ENCODE data around the gene ANKMY2.

The ANKMY2 gene

GRCh38 chr7:16564023-16564380, 81.6 kb downstream of the ANKMY2 start:
- DNase-seq = no peak

- DNase-seq = no peak
Observed at GRCh38 chr7:16563281-16564022, 82.1 kb downstream of the ANKMY2 start.

- no peak for DNase-seq
Observed at GRCh38 chr7:16562456-16563220, 82.9 kb downstream of the ANKMY2 start.

DNA sequence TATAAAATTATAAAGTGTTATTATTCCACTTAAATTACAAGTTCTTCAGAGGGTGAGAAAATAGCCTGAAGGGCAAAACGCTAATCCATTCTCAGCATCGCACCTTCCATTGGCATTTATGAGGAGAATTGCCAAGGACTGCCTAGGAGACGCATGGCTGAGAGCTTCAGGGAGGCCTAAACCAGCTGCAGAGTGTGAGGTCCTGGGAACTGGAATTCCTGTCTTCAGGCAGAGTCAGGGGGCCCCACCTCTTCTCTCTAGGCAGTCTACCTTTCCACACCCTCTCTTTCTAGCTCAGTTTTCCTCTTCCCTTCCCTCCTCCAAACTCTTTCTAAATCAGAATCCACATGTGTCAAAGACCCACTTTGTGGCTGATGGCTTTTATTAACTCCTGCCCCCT, 83.6 kb downstream of the ANKMY2 start:
- no peak for DNase-seq

GRCh38 chr7:16559497-16560179, 85.9 kb downstream of the ANKMY2 start:
- no peak for DNase-seq

DNA sequence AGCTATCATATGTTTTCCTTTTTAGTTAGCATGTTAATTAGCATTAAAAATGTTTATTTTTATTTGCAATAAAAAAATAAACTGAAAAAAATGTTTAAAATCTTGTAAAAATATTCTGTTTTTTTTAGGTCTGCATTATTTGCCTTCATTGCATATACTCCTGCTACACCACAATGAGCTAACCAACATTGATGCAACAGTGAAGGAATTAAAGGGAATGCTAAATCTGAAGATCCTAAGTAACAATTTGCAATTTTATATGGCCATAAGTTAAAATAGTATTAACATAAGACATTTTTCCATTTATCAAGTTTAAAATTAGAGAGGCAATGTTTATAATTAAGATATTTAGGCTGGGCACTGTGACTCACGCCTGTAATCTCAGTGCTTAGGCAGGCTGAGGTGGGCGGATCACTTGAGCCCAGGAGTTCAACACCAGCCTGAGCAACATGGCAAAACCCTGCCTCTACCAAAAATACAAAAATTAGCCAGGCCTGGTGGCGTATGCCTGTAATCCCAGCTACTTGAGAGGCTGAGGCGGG, 86.7 kb downstream of the ANKMY2 start:
- DNase-seq = no peak

DNA sequence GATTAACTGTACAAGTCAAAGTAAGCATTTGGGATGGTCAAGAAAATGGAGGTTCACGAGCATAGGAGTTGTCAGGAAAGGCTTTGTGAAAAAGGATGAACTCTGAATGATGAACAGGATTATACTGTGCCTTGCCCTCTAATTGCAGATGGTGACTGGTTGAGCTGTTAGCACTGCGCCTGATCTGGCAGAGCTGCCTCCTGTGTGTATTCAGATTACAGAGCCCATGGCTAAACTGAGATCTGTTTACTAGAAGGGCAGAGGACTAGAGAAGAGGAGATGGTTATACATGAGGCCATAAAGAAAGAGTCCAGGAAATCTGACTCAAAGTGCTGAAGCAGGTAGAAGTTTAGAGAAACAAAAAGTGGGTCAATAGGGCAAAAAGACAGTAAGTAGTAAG, 89.2 kb downstream of the ANKMY2 start:
- no peak for DNase-seq

DNA sequence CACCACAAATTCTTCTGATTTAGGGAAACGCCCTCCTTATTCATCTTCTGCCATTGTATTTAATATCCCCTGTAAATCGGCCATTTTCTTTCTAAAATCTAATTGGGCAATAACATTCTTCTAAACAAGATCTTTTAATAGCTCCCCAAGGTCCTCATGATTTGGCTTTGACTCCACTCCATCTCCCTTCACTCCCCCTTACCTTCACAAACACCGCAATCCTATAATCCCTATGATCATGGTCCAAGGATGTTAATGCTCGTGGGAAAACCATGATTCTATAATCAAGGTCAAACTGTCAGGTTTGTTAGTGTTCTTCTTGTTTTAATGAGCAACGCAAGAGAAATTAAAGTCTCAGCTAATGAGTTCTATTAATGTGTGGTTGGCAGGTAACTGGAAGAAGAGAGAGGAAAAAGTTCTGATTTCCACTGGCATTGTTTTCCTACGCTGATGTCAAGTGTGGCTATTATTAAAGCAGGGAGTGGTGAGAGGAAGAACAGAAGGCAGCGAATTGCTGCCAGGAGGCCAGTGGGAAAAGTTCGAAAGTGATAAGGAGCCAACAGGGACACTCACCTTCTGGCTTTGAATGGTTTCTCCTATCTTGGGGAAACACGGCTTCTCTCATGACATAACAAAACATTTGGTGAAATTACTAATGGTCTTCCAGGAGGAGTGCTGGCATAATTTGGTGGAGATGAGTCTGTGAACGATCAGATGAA, 90.9 kb downstream of the ANKMY2 start:
- DNase-seq = no peak

- DNase-seq = no peak
Observed at GRCh38 chr7:16550671-16551070, 94.9 kb downstream of the ANKMY2 start.
